ENCODE data around the gene ATP8A2. TPM values are rescaled to one million over a fixed set of nuclear protein-coding genes. Genes with fewer than 3 reads are reported as not detected.

Gene ATP8A2
- total RNA-seq, 1 experiment from 2014 or later = not detected

DNA sequence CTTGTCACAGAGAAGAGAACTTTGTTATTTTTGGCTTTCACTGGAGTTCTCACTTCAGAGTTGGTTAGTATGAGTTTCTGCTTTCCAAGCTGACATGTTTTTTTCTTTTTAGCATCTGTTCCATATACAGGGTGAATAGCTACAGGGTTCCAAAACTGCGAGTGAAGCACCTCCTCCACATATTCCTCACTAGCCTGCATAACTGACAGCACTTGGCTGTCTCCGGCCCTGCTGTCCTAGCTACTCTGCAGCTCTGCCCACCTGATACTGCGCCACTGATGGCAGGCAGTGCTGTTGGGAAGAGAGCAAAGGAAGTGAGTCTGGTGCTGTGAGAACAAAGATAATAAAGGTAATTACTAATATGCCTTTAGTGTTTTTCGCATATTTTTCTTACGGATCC, 6.8 kb downstream of the ATP8A2 start:
- ChIA-PET POLR2A (no interaction called here), CTCF (no interaction called here)
- BruUV-seq (replicated peaks) = no TSS peak
- Histone ChIP-seq H3K4me1 (ENCODE audit: control insufficient read depth, insufficient read depth, low read length) (no peaks in the 10 kb centered on the region), H3K9me3 (ENCODE audit: control insufficient read depth, insufficient read depth, low read depth, low read length) (no peaks in the 10 kb centered on the region), H3K4me3 (ENCODE audit: low read depth in 2 of 2, low read length in 2 of 2) (no peak overlapping the region), H3K27ac (ENCODE audit: low read length) (no peak overlapping the region), H3K27me3 (ENCODE audit: control insufficient read depth, insufficient read depth, low read length) (no peaks in the 10 kb centered on the region; the same call in 1 of the 2 replicates), H3K36me3 (ENCODE audit: control insufficient read depth, insufficient read depth, low read length) (no peaks in the 10 kb centered on the region)
- intact Hi-C loops (cut with micrococcal nuclease; ENCODE audit: unreplicated experiment) (no loop called here), in situ Hi-C loops (cut with HindIII; ENCODE audit: low pct_unique_long_range_greater_than_20kb, low sequenced_read_pairs) (no loop called here)
- ATAC-seq = no peak
- no peak for DNase-seq (ENCODE audit: low read depth, low spot score)
- no peak for TF ChIP-seq REST (IDR thresholded peaks at IDR 0.05; ENCODE audit: insufficient read depth in 1 of 2, low read depth in 2 of 2, low read length in 1 of 2)
- TF ChIP-seq TCF7L2 (IDR thresholded peaks at IDR 0.05; ENCODE audit: low read depth, low read length) = no peak
- TF ChIP-seq SIN3A (IDR thresholded peaks at IDR 0.05; ENCODE audit: borderline replicate concordance, insufficient read depth, low read depth, low read length) = no peak
- TF ChIP-seq, protein P1, sequence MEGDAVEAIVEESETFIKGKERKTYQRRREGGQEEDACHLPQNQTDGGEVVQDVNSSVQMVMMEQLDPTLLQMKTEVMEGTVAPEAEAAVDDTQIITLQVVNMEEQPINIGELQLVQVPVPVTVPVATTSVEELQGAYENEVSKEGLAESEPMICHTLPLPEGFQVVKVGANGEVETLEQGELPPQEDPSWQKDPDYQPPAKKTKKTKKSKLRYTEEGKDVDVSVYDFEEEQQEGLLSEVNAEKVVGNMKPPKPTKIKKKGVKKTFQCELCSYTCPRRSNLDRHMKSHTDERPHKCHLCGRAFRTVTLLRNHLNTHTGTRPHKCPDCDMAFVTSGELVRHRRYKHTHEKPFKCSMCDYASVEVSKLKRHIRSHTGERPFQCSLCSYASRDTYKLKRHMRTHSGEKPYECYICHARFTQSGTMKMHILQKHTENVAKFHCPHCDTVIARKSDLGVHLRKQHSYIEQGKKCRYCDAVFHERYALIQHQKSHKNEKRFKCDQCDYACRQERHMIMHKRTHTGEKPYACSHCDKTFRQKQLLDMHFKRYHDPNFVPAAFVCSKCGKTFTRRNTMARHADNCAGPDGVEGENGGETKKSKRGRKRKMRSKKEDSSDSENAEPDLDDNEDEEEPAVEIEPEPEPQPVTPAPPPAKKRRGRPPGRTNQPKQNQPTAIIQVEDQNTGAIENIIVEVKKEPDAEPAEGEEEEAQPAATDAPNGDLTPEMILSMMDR (IDR thresholded peaks at IDR 0.05) = no peak
- TF ChIP-seq POLR2AphosphoS5 (IDR thresholded peaks at IDR 0.05; ENCODE audit: low read depth, low read length) = no peak

DNA sequence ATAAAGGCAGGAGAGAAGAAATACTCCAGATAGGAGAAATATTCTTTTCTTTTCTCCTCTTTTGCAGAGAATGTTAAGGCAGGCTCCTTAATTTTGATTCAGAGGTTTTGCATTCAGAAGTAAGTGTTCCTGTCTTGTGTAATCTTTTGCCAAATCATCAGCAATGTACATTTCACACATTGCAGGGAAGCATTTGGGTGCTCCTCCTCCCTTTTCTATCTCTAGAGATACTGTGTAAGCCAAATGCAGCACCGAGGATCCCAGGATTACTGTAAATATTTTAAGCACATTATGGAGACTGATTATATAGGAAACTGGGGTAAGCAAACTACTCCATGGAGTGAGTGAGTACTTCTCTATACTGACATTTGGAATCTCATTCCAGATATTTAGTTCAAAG, 7.2 kb downstream of the ATP8A2 start:
- Histone ChIP-seq H3K4me1 (ENCODE audit: control insufficient read depth, insufficient read depth, low read length) (no peaks in the 10 kb centered on the region), H3K4me3 (ENCODE audit: low read depth in 2 of 2, low read length in 2 of 2) (no peak overlapping the region), H3K9me3 (ENCODE audit: control insufficient read depth, insufficient read depth, low read depth, low read length) (no peaks in the 10 kb centered on the region), H3K27ac (ENCODE audit: low read length) (no peak overlapping the region), H3K27me3 (ENCODE audit: control insufficient read depth, insufficient read depth, low read length) (no peaks in the 10 kb centered on the region; the same call in 1 of the 2 replicates), H3K36me3 (ENCODE audit: control insufficient read depth, insufficient read depth, low read length) (no peaks in the 10 kb centered on the region)
- in situ Hi-C loops (cut with HindIII; ENCODE audit: low pct_unique_long_range_greater_than_20kb, low sequenced_read_pairs) (no loop called here), intact Hi-C loops (cut with micrococcal nuclease; ENCODE audit: unreplicated experiment) (no loop called here)
- ChIA-PET CTCF (no interaction called here), POLR2A (no interaction called here)
- DNase-seq (ENCODE audit: low read depth, low spot score) (no peak), ATAC-seq (no peak)
- no TSS peak for BruUV-seq (replicated peaks)
- no peak for TF ChIP-seq SIN3A (IDR thresholded peaks at IDR 0.05; ENCODE audit: borderline replicate concordance, insufficient read depth, low read depth, low read length)
- TF ChIP-seq POLR2AphosphoS5 (IDR thresholded peaks at IDR 0.05; ENCODE audit: low read depth, low read length) = no peak
- TF ChIP-seq, protein P1 (IDR thresholded peaks at IDR 0.05) = no peak
- TF ChIP-seq TCF7L2 (IDR thresholded peaks at IDR 0.05; ENCODE audit: low read depth, low read length) = no peak
- TF ChIP-seq REST (IDR thresholded peaks at IDR 0.05; ENCODE audit: insufficient read depth in 1 of 2, low read depth in 2 of 2, low read length in 1 of 2) = no peak

All from Panc1 (cell line).